Stimulated activated CD8-positive, alpha-beta memory T cell treated with anti-CD3 and anti-CD28 coated beads, Interleukin-4, amount 100 ng/mL, for 24 hours (primary cell): ENCODE results near the gene VDR.
"Not testable (repeated sequence)": the region's sequence is repeated elsewhere in the genome, so short reads cannot be mapped to it uniquely, and the experiment has no call there.

ENCODE experiments used
- DNase-seq: peaks from one replicate; pipeline ENCODE4 v3.0.0-alpha.2; 2020; ENCODE audit warnings: low read depth

VDR gene

GRCh38 chr12:47846294-47846996 is 58.3 kb downstream of the VDR start:
- no peak for DNase-seq

DNA sequence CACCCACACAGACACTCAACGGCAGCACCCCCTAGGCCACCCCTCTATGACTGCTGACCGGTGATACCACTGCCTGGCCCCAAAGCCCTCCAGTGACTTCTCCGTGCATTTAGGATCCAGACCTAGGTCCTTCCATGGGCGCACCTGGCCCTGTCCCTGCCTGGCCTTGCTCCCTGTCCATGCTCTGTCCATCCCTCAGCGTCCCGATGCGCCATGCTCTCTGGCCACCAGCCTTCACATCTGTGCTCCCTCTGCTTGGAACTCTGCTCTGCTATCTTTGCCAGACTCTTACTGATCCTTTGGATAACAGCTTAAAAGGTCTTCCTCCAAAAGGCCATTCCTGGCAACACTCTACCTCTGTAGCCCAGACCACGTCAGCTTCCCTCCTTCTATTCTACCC is 59.7 kb downstream of the VDR start:
- DNase-seq: no peak

- DNase-seq: no peak
Observed at GRCh38 chr12:47844264-47845019, 60.4 kb downstream of the VDR start.

GRCh38 chr12:47843226-47843980 is 61.4 kb downstream of the VDR start:
- DNase-seq: no peak

DNA sequence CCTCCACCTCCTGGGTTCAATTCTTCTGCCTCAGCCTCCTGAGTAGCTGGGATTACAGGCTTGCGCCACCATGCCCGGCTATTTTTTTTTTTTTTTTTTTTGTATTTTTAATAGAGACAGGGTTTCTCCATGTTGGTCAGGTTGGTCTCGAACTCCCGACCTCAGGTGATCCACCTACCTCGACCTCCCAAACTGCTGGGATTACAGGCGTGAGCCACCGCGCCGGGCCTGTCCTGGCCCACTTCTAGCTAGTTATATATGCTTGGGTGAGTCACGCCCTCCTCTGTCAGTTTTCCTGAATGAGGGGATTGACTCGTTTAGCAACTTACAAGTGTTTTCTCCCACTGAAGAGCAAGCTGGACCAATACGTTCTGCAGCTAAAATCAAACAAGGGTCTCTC is 62.3 kb downstream of the VDR start:
- not testable (repeated sequence) for DNase-seq

- DNase-seq: no peak
Observed at GRCh38 chr12:47841910-47842309, 62.9 kb downstream of the VDR start.

- DNase-seq: no peak
Observed at GRCh38 chr12:47841501-47841900, 63.3 kb downstream of the VDR start.

DNA sequence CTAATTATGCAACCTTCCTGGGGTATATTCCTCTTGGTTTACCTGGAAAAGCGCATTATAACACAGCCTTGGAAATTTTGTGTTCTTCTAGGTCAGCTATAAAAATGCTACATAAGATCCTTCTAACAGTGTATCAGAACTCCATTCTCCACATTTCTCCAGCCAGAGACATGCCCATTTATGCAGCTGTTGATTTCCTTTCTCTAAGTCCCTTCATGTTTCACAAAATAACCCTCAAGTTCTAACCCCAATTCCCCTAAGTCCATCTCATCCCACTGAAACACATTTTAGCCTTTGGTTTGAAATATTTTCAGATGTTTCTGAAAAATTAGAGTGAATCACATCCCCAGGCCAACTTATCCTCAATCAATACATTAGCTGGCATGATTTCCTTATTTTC is 64.2 kb downstream of the VDR start:
- no peak for DNase-seq

- DNase-seq: no peak
Observed at GRCh38 chr12:47839214-47839876, 65.4 kb downstream of the VDR start.

DNA sequence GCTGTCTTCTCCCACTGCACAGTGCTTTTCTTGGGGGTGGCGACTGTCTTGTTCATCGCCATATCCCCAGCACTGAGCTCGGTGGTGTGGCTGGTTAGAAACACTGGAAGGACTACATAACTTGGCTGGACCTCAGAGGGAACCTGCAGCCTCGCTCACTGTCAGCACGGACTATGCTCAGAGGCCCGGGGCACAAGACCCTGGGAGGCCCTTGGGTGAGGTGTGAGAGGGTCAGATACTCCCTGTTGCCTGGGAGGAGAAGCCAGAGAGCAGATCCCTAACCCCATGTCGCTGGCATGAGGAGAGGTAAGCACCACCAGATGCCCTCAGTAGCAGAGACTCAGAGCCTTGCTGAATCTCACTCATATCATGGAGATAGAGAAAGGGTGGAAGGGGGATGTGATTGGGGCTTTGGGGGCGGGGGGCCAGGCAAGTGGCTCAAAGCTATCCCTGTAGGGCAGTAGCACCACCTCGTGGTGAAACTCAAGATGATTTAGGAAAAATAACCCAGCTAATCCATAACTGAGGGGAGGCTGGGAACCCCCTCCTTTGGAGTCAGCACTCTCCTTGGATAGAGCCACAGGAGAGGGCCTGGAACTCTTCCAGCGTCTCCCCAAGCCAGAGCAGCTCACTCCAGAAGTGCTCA is 66.4 kb downstream of the VDR start:
- no peak for DNase-seq

- peak; percentile 53 for DNase-seq
Observed at GRCh38 chr12:47837190-47838171, 67.3 kb downstream of the VDR start.

- DNase-seq: no peak
Observed at GRCh38 chr12:47835831-47836155, 69.0 kb downstream of the VDR start.

- no peak for DNase-seq
Observed at GRCh38 chr12:47835006-47835830, 69.6 kb downstream of the VDR start.

- no peak for DNase-seq
Observed at GRCh38 chr12:47834199-47834903, 70.4 kb downstream of the VDR start.

GRCh38 chr12:47833591-47834012 is 71.2 kb downstream of the VDR start:
- no peak for DNase-seq

- DNase-seq: peak; percentile 71
Observed at GRCh38 chr12:47832263-47832933, 72.4 kb downstream of the VDR start.

- DNase-seq: no peak
Observed at GRCh38 chr12:47829584-47829983, 75.2 kb downstream of the VDR start.

GRCh38 chr12:47828976-47829482 is 75.8 kb downstream of the VDR start:
- no peak for DNase-seq
